ENCODE results near the gene RPA1.
"Not testable (repeated sequence)": the region's sequence is repeated elsewhere in the genome, so short reads cannot be mapped to it uniquely, and the experiment has no call there.

DNA sequence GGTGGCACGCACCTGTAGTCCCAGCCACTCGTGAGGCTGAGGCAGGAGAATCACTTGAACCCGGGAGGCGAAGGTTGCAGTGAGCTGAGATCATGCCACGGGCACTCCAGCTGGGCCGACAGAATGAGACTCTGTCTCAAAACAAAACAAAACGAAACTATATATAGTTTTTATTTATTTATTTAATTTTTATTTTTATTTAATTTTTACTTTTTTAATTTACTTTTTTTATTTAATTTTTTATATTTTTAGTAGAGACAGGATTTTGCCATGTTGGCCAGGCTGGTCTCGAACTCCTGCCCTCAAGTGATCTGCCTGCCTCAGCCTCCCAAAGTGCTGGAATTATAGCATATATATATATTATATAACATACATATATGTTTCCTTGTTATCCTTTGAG is 26.7 kb downstream of the RPA1 start:
- TF ChIP-seq, protein P1, sequence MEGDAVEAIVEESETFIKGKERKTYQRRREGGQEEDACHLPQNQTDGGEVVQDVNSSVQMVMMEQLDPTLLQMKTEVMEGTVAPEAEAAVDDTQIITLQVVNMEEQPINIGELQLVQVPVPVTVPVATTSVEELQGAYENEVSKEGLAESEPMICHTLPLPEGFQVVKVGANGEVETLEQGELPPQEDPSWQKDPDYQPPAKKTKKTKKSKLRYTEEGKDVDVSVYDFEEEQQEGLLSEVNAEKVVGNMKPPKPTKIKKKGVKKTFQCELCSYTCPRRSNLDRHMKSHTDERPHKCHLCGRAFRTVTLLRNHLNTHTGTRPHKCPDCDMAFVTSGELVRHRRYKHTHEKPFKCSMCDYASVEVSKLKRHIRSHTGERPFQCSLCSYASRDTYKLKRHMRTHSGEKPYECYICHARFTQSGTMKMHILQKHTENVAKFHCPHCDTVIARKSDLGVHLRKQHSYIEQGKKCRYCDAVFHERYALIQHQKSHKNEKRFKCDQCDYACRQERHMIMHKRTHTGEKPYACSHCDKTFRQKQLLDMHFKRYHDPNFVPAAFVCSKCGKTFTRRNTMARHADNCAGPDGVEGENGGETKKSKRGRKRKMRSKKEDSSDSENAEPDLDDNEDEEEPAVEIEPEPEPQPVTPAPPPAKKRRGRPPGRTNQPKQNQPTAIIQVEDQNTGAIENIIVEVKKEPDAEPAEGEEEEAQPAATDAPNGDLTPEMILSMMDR (conservative IDR thresholded peaks at IDR 0.05; ENCODE audit: low read depth, low read length), result not testable (repeated sequence)
- TF ChIP-seq POLR2A (IDR thresholded peaks at IDR 0.05; ENCODE audit: low read depth, low read length); MAFK (IDR thresholded peaks at IDR 0.05; ENCODE audit: low read depth, low read length); BHLHE40 (IDR thresholded peaks at IDR 0.05; ENCODE audit: low read depth, low read length); SMC3 (IDR thresholded peaks at IDR 0.05; ENCODE audit: low read depth, low read length); NFE2L2 (IDR thresholded peaks at IDR 0.05; ENCODE audit: low read depth, low read length); RAD21 (IDR thresholded peaks at IDR 0.05; ENCODE audit: low read length); RFX5 (IDR thresholded peaks at IDR 0.05; ENCODE audit: low read depth, low read length); RCOR1 (IDR thresholded peaks at IDR 0.05; ENCODE audit: insufficient replicate concordance, low read length); MXI1 (IDR thresholded peaks at IDR 0.05; ENCODE audit: borderline replicate concordance, low read depth, low read length); CHD1 (IDR thresholded peaks at IDR 0.05; ENCODE audit: low read depth, low read length); CEBPB (IDR thresholded peaks at IDR 0.05; ENCODE audit: low read depth, low read length); FOS (IDR thresholded peaks at IDR 0.05; ENCODE audit: low read depth, low read length): not testable (repeated sequence)
- TF ChIP-seq, protein P2, sequence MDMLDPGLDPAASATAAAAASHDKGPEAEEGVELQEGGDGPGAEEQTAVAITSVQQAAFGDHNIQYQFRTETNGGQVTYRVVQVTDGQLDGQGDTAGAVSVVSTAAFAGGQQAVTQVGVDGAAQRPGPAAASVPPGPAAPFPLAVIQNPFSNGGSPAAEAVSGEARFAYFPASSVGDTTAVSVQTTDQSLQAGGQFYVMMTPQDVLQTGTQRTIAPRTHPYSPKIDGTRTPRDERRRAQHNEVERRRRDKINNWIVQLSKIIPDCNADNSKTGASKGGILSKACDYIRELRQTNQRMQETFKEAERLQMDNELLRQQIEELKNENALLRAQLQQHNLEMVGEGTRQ (IDR thresholded peaks at IDR 0.05; ENCODE audit: low read depth, low read length), result not testable (repeated sequence)

Data from IMR-90 (cell line).